Inflammatory macrophage treated with lipopolysaccharide for 4 hours (primary cell): Measurements from ENCODE around the gene PSMG3.
"Not testable (repeated sequence)": the region's sequence is repeated elsewhere in the genome, so short reads cannot be mapped to it uniquely, and the experiment has no call there.

Experiments
- DNase-seq: peaks from one replicate; pipeline ENCODE4 v3.0.0-alpha.2; 2020

The PSMG3 gene

GRCh38 chr7:1596181-1597043 is 26.6 kb upstream of the PSMG3 start:
- no peak for DNase-seq

- no peak for DNase-seq
Observed at GRCh38 chr7:1595636-1596035, 25.8 kb upstream of the PSMG3 start.

GRCh38 chr7:1595027-1595426 is 25.2 kb upstream of the PSMG3 start:
- no peak for DNase-seq

GRCh38 chr7:1593904-1594421 is 24.1 kb upstream of the PSMG3 start:
- DNase-seq: no peak

- peak; percentile 21 for DNase-seq
Observed at GRCh38 chr7:1593091-1593866, 23.4 kb upstream of the PSMG3 start.

- DNase-seq: no peak
Observed at GRCh38 chr7:1592299-1592871, 22.6 kb upstream of the PSMG3 start.

GRCh38 chr7:1591876-1592275 is 22.0 kb upstream of the PSMG3 start:
- DNase-seq: no peak

- no peak for DNase-seq
Observed at GRCh38 chr7:1591396-1591795, 21.6 kb upstream of the PSMG3 start.

GRCh38 chr7:1590887-1591286 is 21.1 kb upstream of the PSMG3 start:
- DNase-seq: no peak

GRCh38 chr7:1590476-1590875 is 20.6 kb upstream of the PSMG3 start:
- DNase-seq: no peak

GRCh38 chr7:1588978-1589377 is 19.1 kb upstream of the PSMG3 start:
- DNase-seq: no peak

GRCh38 chr7:1587738-1588137 is 17.9 kb upstream of the PSMG3 start:
- no peak for DNase-seq

- no peak for DNase-seq
Observed at GRCh38 chr7:1586827-1587705, 17.2 kb upstream of the PSMG3 start.

GRCh38 chr7:1586126-1586826 is 16.4 kb upstream of the PSMG3 start:
- no peak for DNase-seq

- no peak for DNase-seq
Observed at GRCh38 chr7:1585142-1585981, 15.5 kb upstream of the PSMG3 start.

GRCh38 chr7:1584700-1585099 is 14.9 kb upstream of the PSMG3 start:
- no peak for DNase-seq

GRCh38 chr7:1583241-1583930 is 13.6 kb upstream of the PSMG3 start:
- not testable (repeated sequence) for DNase-seq

- no peak for DNase-seq
Observed at GRCh38 chr7:1580422-1581030, 10.7 kb upstream of the PSMG3 start.

GRCh38 chr7:1579481-1580421 is 9.9 kb upstream of the PSMG3 start:
- DNase-seq: peak; percentile 44
